ENCODE results near the gene STX10.

STX10 gene

GRCh38 chr19:13099073-13099999, 50.8 kb downstream of the STX10 start:
- peak; percentile 75 for DNase-seq

GRCh38 chr19:13098277-13099072, 51.7 kb downstream of the STX10 start:
- no peak for DNase-seq

- no peak for DNase-seq
Measured at GRCh38 chr19:13097463-13098258, 52.5 kb downstream of the STX10 start.

- DNase-seq: no peak
Measured at GRCh38 chr19:13097033-13097462, 53.1 kb downstream of the STX10 start.

GRCh38 chr19:13095934-13096927, 53.9 kb downstream of the STX10 start:
- no peak for DNase-seq

- DNase-seq: no peak
Measured at GRCh38 chr19:13095393-13095784, 54.8 kb downstream of the STX10 start.

GRCh38 chr19:13094771-13095392, 55.3 kb downstream of the STX10 start:
- DNase-seq: no peak

- DNase-seq: no peak
Measured at GRCh38 chr19:13094106-13094504, 56.1 kb downstream of the STX10 start.
